MM.1S (cell line): ENCODE measurements around the gene PTPN22.

Experiments
- DNase-seq: peaks from one replicate; pipeline ENCODE4 v3.0.0-alpha.2; 2015
- H2AFZ ChIP-seq: fragments of 300-600 bp; sonication (generic); 2 replicates; pipeline ENCODE4 v1.6.0; 2016; ENCODE audit warnings: antibody characterized with exemption, low read length
- H3F3A ChIP-seq: fragments of 300-600 bp; sonication (generic); 2 replicates; pipeline ENCODE4 v1.6.1; 2016; ENCODE audit warnings: mild to moderate bottlenecking, antibody characterized with exemption, low read length, moderate library complexity, mixed read lengths; ENCODE audit not compliant: insufficient read depth
- H3K27ac ChIP-seq: fragments of 300-600 bp; sonication (generic); 2 replicates; pipeline ENCODE4 v1.5.1; 2016; ENCODE audit warnings: mild to moderate bottlenecking, low read length
- H3K27me3 ChIP-seq: fragments of 300-600 bp; sonication (generic); replicated peaks from 2 replicates; pipeline ENCODE4 v1.6.0; 2016; ENCODE audit warnings: low read length; ENCODE audit not compliant: insufficient read depth
- H3K36me3 ChIP-seq: fragments of 300-600 bp; sonication (generic); replicated peaks from 2 replicates; pipeline ENCODE4 v1.6.1; 2016; ENCODE audit warnings: mild to moderate bottlenecking, low read length, mixed read lengths; ENCODE audit not compliant: insufficient read depth
- H3K4me1 ChIP-seq: fragments of 300-600 bp; sonication (generic); 2 replicates; pipeline ENCODE4 v1.6.1; 2016; ENCODE audit warnings: low read length, mixed read lengths
- H3K4me2 ChIP-seq: fragments of 300-600 bp; sonication (generic); 2 replicates; pipeline ENCODE4 v1.6.0; 2016; ENCODE audit warnings: low read depth, low read length
- H3K4me3 ChIP-seq: fragments of 300-600 bp; sonication (generic); 2 replicates; pipeline ENCODE4 v1.5.1; 2016; ENCODE audit warnings: low read length, mixed read lengths
- H3K79me2 ChIP-seq: fragments of 300-600 bp; sonication (generic); 2 replicates; pipeline ENCODE4 v1.6.1; 2016; ENCODE audit warnings: mixed run types, low read length, mixed read lengths
- H3K9ac ChIP-seq: fragments of 300-600 bp; sonication (generic); 2 replicates; pipeline ENCODE4 v1.6.1; 2016; ENCODE audit warnings: low read length, mixed read lengths
- H3K9me2 ChIP-seq: fragments of 300-600 bp; sonication (generic); replicated peaks from 2 replicates; pipeline ENCODE4 v1.6.1; 2016; ENCODE audit warnings: mild to moderate bottlenecking, low read length, mixed read lengths; ENCODE audit not compliant: insufficient read depth
- H3K9me3 ChIP-seq: fragments of 300-600 bp; sonication (generic); replicated peaks from 2 replicates; pipeline ENCODE4 v1.6.1; 2016; ENCODE audit warnings: mild to moderate bottlenecking, low read length, mixed read lengths; ENCODE audit not compliant: insufficient read depth
- H4K20me1 ChIP-seq: fragments of 300-600 bp; sonication (generic); 2 replicates; pipeline ENCODE4 v1.6.1; 2016; ENCODE audit warnings: mild to moderate bottlenecking, low read length, moderate library complexity, mixed read lengths; ENCODE audit not compliant: insufficient read depth
- CTCF ChIP-seq: fragments of 300-600 bp; sonication (generic); IDR thresholded peaks from 2 replicates; pipeline ENCODE4 v1.5.1; 2016; ENCODE audit warnings: antibody characterized with exemption, low read length, mixed read lengths
- EZH2 ChIP-seq: fragments of 300-600 bp; sonication (generic); optimal IDR thresholded peaks from 2 replicates; pipeline ENCODE3; 2017; ENCODE audit warnings: low read depth, mild to moderate bottlenecking, antibody characterized with exemption, low read length, mixed read lengths
- EZH2phosphoT487 ChIP-seq: fragments of 300-600 bp; sonication (generic); IDR thresholded peaks from 2 replicates; pipeline ENCODE4 v1.6.1; 2018; ENCODE audit warnings: antibody characterized with exemption, low read length

Gene PTPN22

GRCh38 chr1:113893267-113893666 lies 21.8 kb upstream of the PTPN22 start:
- Histone ChIP-seq H3K4me3 (no peak overlapping the region), H3K4me2 (no peak overlapping the region), H3K36me3 (no peaks in the 10 kb centered on the region), H3K27me3 (no peaks in the 10 kb centered on the region), H2AFZ (no peak overlapping the region), H4K20me1 (no peaks in the 10 kb centered on the region), H3F3A (no peaks in the 10 kb centered on the region), H3K4me1 (no peaks in the 10 kb centered on the region), H3K9me2 (no peaks in the 10 kb centered on the region), H3K9ac (no peak overlapping the region), H3K79me2 (no peaks in the 10 kb centered on the region), H3K27ac (no peak overlapping the region), H3K9me3 (no peaks in the 10 kb centered on the region)
- TF ChIP-seq EZH2: no peak
- no peak for TF ChIP-seq EZH2phosphoT487
- TF ChIP-seq CTCF: no peak
- no peak for DNase-seq

- Histone ChIP-seq H3F3A (no peaks in the 10 kb centered on the region), H3K36me3 (no peaks in the 10 kb centered on the region), H3K9me3 (no peaks in the 10 kb centered on the region), H3K4me1 (no peaks in the 10 kb centered on the region), H3K4me2 (no peak overlapping the region), H3K79me2 (no peaks in the 10 kb centered on the region), H4K20me1 (no peaks in the 10 kb centered on the region), H3K4me3 (no peak overlapping the region), H3K27me3 (no peaks in the 10 kb centered on the region), H3K9me2 (no peaks in the 10 kb centered on the region), H3K9ac (no peak overlapping the region), H3K27ac (no peak overlapping the region), H2AFZ (no peak overlapping the region)
- no peak for TF ChIP-seq CTCF
- TF ChIP-seq EZH2: no peak
- no peak for TF ChIP-seq EZH2phosphoT487
- no peak for DNase-seq
Observed at GRCh38 chr1:113891631-113892220, 20.2 kb upstream of the PTPN22 start.

- TF ChIP-seq CTCF (no peak), EZH2phosphoT487 (no peak), EZH2 (no peak)
- Histone ChIP-seq H3K4me2 (no peak overlapping the region), H2AFZ (no peak overlapping the region), H3K9ac (no peak overlapping the region), H3K36me3 (no peaks in the 10 kb centered on the region), H3K27ac (no peak overlapping the region), H3K79me2 (no peaks in the 10 kb centered on the region), H3F3A (no peaks in the 10 kb centered on the region), H4K20me1 (no peaks in the 10 kb centered on the region), H3K4me1 (no peaks in the 10 kb centered on the region), H3K27me3 (no peaks in the 10 kb centered on the region), H3K9me2 (no peaks in the 10 kb centered on the region), H3K9me3 (no peaks in the 10 kb centered on the region), H3K4me3 (no peak overlapping the region)
- no peak for DNase-seq
Observed at GRCh38 chr1:113890816-113891215, 19.3 kb upstream of the PTPN22 start.
